HEK293 (cell line): ENCODE results near the gene PARD3.
A peak's percentile ranks its signal among the peaks of the same experiment; 100 is the strongest.

Experiments
- CTCF ChIA-PET: fragments of 350-600 bp; formaldehyde crosslinking; extraction: SDS; loops from one replicate; lab custom pipeline; 2021; ENCODE audit warnings: antibody characterized with exemption; lab: Yijun Ruan, JAX
- POLR2A ChIA-PET: fragments of 300-600 bp; formaldehyde crosslinking; extraction: SDS; loops from one replicate; lab custom pipeline; 2020; ENCODE audit warnings: antibody characterized with exemption, inconsistent platforms; lab: Yijun Ruan, JAX
- H3K27ac ChIP-seq: fragments of 200-500 bp; sonication (Bioruptor generic); 2 replicates; pipeline ENCODE4 v1.5.1; 2014; ENCODE audit warnings: low read depth, low read length, control low read depth, inconsistent platforms; ENCODE audit errors: extremely low read depth
- H3K36me3 ChIP-seq, 2 experiments: fragments of 200-500 bp in 1 of 2; sonication (Bioruptor generic) in 1 of 2; 1 replicate in 1 of 2; 2 replicates in 1 of 2; pipeline ENCODE4 v1.5.1; 2014 to 2017; ENCODE audit warnings: inconsistent platforms in 2 of 2, low read length in 2 of 2; ENCODE audit not compliant: control insufficient read depth in 2 of 2, insufficient read depth in 1 of 2
- H3K4me1 ChIP-seq: fragments of 200-500 bp; sonication (Bioruptor generic); 2 replicates; pipeline ENCODE4 v1.5.1; 2014; ENCODE audit warnings: mild to moderate bottlenecking, low read length, inconsistent platforms; ENCODE audit not compliant: control insufficient read depth, insufficient read depth
- H3K4me3 ChIP-seq: 2 replicates; pipeline ENCODE4 v1.5.1; 2011; ENCODE audit warnings: low read depth, mild to moderate bottlenecking, control low read depth, low read length, moderate library complexity
- H3K9me3 ChIP-seq: fragments of 200-500 bp; sonication (Bioruptor generic); 2 replicates; pipeline ENCODE4 v1.5.1; 2014; ENCODE audit warnings: low read depth, low read length, inconsistent platforms; ENCODE audit not compliant: control insufficient read depth, insufficient read depth
- EGR2 ChIP-seq: fragments of 450-650 bp; formaldehyde crosslinking; IDR thresholded peaks from 2 replicates; pipeline ENCODE4 v1.5.1; 2016; ENCODE audit warnings: low read depth, missing biosample characterization, missing genetic modification characterization
- IKZF3 ChIP-seq: fragments of 450-650 bp; IDR thresholded peaks from 2 replicates; pipeline ENCODE4 v1.5.0; 2018; ENCODE audit warnings: missing biosample characterization, mild to moderate bottlenecking, missing genetic modification characterization, moderate library complexity
- KLF8 ChIP-seq: fragments of 450-650 bp; formaldehyde crosslinking; IDR thresholded peaks from 2 replicates; pipeline ENCODE4 v1.5.1; 2016; ENCODE audit warnings: missing biosample characterization, missing genetic modification characterization
- PRDM1 ChIP-seq: fragments of 450-650 bp; formaldehyde crosslinking; IDR thresholded peaks from 2 replicates; pipeline ENCODE4; 2016; ENCODE audit warnings: missing biosample characterization, missing genetic modification characterization
- REPIN1 ChIP-seq: fragments of 450-650 bp; formaldehyde crosslinking; IDR thresholded peaks from 2 replicates; pipeline ENCODE4 v1.5.1; 2017; ENCODE audit warnings: missing biosample characterization, missing genetic modification characterization, low read depth
- ZBTB17 ChIP-seq: fragments of 450-650 bp; formaldehyde crosslinking; IDR thresholded peaks from 2 replicates; pipeline ENCODE4 v1.5.1; 2016; ENCODE audit warnings: missing biosample characterization, missing genetic modification characterization
- ZFHX2 ChIP-seq: fragments of 450-650 bp; formaldehyde crosslinking; conservative IDR thresholded peaks from 2 replicates; pipeline ENCODE4 v1.5.1; 2016; ENCODE audit warnings: missing biosample characterization, missing genetic modification characterization
- ZNF555 ChIP-seq: fragments of 450-650 bp; formaldehyde crosslinking; conservative IDR thresholded peaks from 2 replicates; pipeline ENCODE4 v1.5.1; 2017; ENCODE audit warnings: missing biosample characterization, mild to moderate bottlenecking, missing genetic modification characterization, inconsistent platforms
- ZNF596 ChIP-seq: fragments of 450-650 bp; IDR thresholded peaks from 2 replicates; pipeline ENCODE4 v1.5.0; 2018; ENCODE audit warnings: missing biosample characterization, mild to moderate bottlenecking, missing genetic modification characterization, moderate library complexity
- ZNF610 ChIP-seq: fragments of 450-650 bp; formaldehyde crosslinking; IDR thresholded peaks from 2 replicates; pipeline ENCODE4 v1.5.1; 2016; ENCODE audit warnings: missing biosample characterization, missing genetic modification characterization, borderline replicate concordance
- ZXDB ChIP-seq: fragments of 450-650 bp; formaldehyde crosslinking; IDR thresholded peaks from 2 replicates; pipeline ENCODE4 v1.5.1; 2016; ENCODE audit warnings: missing biosample characterization, missing genetic modification characterization
- TF ChIP-seq, protein P1 (sequence below): fragments of 450-650 bp; formaldehyde crosslinking; IDR thresholded peaks from 2 replicates; pipeline ENCODE4 v1.5.1; 2017; ENCODE audit warnings: missing biosample characterization, missing genetic modification characterization
- TF ChIP-seq, protein P2 (sequence below): fragments of 450-650 bp; formaldehyde crosslinking; IDR thresholded peaks from 2 replicates; pipeline ENCODE4 v1.5.1; 2017; ENCODE audit warnings: missing biosample characterization, missing genetic modification characterization
- TF ChIP-seq, protein P3 (sequence below): fragments of 450-650 bp; formaldehyde crosslinking; IDR thresholded peaks from 2 replicates; pipeline ENCODE4 v1.5.1; 2016; ENCODE audit warnings: missing biosample characterization, missing genetic modification characterization, low read depth
- TF ChIP-seq, protein P4 (sequence below): fragments of 450-650 bp; formaldehyde crosslinking; IDR thresholded peaks from 2 replicates; pipeline ENCODE4 v1.5.1; 2016; ENCODE audit warnings: missing biosample characterization, missing genetic modification characterization, borderline replicate concordance

PARD3 gene

GRCh38 chr10:34780818-34781380 is 34.2 kb downstream of the PARD3 start (continued):
- TF ChIP-seq, protein P1, sequence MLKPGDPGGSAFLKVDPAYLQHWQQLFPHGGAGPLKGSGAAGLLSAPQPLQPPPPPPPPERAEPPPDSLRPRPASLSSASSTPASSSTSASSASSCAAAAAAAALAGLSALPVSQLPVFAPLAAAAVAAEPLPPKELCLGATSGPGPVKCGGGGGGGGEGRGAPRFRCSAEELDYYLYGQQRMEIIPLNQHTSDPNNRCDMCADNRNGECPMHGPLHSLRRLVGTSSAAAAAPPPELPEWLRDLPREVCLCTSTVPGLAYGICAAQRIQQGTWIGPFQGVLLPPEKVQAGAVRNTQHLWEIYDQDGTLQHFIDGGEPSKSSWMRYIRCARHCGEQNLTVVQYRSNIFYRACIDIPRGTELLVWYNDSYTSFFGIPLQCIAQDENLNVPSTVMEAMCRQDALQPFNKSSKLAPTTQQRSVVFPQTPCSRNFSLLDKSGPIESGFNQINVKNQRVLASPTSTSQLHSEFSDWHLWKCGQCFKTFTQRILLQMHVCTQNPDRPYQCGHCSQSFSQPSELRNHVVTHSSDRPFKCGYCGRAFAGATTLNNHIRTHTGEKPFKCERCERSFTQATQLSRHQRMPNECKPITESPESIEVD (tag by site-specific recombination) = peak; percentile 51; the same call in 1 of the 2 replicates
- TF ChIP-seq, protein P2, sequence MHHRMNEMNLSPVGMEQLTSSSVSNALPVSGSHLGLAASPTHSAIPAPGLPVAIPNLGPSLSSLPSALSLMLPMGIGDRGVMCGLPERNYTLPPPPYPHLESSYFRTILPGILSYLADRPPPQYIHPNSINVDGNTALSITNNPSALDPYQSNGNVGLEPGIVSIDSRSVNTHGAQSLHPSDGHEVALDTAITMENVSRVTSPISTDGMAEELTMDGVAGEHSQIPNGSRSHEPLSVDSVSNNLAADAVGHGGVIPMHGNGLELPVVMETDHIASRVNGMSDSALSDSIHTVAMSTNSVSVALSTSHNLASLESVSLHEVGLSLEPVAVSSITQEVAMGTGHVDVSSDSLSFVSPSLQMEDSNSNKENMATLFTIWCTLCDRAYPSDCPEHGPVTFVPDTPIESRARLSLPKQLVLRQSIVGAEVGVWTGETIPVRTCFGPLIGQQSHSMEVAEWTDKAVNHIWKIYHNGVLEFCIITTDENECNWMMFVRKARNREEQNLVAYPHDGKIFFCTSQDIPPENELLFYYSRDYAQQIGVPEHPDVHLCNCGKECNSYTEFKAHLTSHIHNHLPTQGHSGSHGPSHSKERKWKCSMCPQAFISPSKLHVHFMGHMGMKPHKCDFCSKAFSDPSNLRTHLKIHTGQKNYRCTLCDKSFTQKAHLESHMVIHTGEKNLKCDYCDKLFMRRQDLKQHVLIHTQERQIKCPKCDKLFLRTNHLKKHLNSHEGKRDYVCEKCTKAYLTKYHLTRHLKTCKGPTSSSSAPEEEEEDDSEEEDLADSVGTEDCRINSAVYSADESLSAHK = 0 out of 2 replicates have a peak, but pooled peaks have one; percentile 13
- TF ChIP-seq ZNF555 (tag by site-specific recombination) = no peak
- TF ChIP-seq ZNF596 (tag by site-specific recombination) = no peak
- TF ChIP-seq EGR2 = peak; percentile 68
- TF ChIP-seq ZFHX2 (tag by site-specific recombination) = peak; percentile 80
- TF ChIP-seq PRDM1 (tag by site-specific recombination) = peak; percentile 69
- peak; percentile 54; the same call in 1 of the 2 replicates for TF ChIP-seq IKZF3
- no peak for TF ChIP-seq ZXDB
- TF ChIP-seq ZBTB17 = peak; percentile 34; the same call in 1 of the 2 replicates

- CTCF ChIA-PET = interaction anchor here (0.5 to 0.8 kb wide), 2 partner anchors 45 to 206 kb away, joined by 3 to 7 read pairs; no protein-coding TSS in a partner anchor
- POLR2A ChIA-PET = no interaction called here
- no peaks in the 10 kb centered on the region for H3K36me3 ChIP-seq
- H3K9me3 ChIP-seq = no peaks in the 10 kb centered on the region
- H3K4me1 ChIP-seq = peaks cover 33% of the 10 kb centered on the region
- TF ChIP-seq ZBTB17 (no peak), KLF8 (tag by site-specific recombination) (no peak), REPIN1 (tag by site-specific recombination) (no peak), ZNF610 (no peak)
- TF ChIP-seq, protein P3, sequence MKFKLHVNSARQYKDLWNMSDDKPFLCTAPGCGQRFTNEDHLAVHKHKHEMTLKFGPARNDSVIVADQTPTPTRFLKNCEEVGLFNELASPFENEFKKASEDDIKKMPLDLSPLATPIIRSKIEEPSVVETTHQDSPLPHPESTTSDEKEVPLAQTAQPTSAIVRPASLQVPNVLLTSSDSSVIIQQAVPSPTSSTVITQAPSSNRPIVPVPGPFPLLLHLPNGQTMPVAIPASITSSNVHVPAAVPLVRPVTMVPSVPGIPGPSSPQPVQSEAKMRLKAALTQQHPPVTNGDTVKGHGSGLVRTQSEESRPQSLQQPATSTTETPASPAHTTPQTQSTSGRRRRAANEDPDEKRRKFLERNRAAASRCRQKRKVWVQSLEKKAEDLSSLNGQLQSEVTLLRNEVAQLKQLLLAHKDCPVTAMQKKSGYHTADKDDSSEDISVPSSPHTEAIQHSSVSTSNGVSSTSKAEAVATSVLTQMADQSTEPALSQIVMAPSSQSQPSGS (tag by site-specific recombination) = no peak
- TF ChIP-seq, protein P4, sequence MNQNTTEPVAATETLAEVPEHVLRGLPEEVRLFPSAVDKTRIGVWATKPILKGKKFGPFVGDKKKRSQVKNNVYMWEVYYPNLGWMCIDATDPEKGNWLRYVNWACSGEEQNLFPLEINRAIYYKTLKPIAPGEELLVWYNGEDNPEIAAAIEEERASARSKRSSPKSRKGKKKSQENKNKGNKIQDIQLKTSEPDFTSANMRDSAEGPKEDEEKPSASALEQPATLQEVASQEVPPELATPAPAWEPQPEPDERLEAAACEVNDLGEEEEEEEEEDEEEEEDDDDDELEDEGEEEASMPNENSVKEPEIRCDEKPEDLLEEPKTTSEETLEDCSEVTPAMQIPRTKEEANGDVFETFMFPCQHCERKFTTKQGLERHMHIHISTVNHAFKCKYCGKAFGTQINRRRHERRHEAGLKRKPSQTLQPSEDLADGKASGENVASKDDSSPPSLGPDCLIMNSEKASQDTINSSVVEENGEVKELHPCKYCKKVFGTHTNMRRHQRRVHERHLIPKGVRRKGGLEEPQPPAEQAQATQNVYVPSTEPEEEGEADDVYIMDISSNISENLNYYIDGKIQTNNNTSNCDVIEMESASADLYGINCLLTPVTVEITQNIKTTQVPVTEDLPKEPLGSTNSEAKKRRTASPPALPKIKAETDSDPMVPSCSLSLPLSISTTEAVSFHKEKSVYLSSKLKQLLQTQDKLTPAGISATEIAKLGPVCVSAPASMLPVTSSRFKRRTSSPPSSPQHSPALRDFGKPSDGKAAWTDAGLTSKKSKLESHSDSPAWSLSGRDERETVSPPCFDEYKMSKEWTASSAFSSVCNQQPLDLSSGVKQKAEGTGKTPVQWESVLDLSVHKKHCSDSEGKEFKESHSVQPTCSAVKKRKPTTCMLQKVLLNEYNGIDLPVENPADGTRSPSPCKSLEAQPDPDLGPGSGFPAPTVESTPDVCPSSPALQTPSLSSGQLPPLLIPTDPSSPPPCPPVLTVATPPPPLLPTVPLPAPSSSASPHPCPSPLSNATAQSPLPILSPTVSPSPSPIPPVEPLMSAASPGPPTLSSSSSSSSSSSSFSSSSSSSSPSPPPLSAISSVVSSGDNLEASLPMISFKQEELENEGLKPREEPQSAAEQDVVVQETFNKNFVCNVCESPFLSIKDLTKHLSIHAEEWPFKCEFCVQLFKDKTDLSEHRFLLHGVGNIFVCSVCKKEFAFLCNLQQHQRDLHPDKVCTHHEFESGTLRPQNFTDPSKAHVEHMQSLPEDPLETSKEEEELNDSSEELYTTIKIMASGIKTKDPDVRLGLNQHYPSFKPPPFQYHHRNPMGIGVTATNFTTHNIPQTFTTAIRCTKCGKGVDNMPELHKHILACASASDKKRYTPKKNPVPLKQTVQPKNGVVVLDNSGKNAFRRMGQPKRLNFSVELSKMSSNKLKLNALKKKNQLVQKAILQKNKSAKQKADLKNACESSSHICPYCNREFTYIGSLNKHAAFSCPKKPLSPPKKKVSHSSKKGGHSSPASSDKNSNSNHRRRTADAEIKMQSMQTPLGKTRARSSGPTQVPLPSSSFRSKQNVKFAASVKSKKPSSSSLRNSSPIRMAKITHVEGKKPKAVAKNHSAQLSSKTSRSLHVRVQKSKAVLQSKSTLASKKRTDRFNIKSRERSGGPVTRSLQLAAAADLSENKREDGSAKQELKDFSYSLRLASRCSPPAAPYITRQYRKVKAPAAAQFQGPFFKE (tag by site-specific recombination) = no peak
- H3K4me3 ChIP-seq = no peak overlapping the region
- no peak overlapping the region for H3K27ac ChIP-seq
Observed at GRCh38 chr10:34778237-34778636, 36.9 kb downstream of the PARD3 start.
